ENCODE data around the gene FAM216A.
"Not testable (repeated sequence)": the region's sequence is repeated elsewhere in the genome, so short reads cannot be mapped to it uniquely, and the experiment has no call there.

Gene FAM216A

GRCh38 chr12:110501399-110501751, 32.7 kb downstream of the FAM216A start:
- no peak for DNase-seq (ENCODE audit: low read depth in 2 of 2)

DNA sequence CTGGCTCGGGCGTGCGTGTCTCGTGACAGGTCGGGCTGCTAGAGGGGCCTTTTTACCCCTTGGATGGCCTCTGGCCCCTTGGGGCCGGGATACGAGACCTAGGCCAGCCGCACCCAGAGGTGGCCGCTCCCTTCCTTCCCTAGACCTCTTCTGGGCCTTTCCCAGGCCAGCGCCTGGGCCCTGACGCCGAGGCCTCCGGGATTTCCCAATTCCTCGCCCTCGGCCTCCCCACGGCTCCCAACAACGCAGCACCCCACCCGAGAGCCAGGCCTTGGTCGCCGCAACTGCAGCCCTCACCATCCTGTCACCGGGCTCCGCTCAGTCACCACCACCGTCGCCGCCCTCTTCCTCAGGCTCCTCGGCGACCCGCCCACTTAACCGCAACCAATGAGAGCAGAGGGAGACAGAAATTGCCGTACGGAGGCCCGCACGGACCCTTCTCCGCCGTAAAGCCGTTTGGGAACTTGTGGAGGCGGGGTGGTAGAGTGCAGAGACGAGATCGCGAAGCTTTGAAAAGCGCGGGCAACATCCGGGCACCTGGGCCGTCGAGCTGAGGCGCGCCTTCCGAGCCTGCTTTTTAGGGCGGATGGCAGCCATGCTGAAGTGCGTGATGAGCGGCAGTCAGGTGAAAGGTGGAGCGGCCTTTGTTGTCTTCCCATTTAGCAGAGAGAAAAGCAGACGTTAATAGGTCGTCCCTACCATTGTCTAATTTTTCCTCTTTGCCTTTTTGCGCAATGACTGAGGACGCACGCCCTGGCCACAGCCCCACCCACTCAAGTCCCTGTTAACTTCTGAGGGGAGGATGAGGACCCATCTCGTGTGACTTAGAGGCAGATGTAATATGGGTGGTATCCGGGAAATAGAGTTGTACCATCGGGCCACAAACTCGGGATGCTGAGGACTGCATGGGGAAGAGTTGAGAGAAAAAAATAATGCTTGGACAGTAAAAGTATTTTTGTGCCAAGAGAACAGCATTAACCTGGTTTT, 33.4 kb downstream of the FAM216A start, which contains the start of the genes RAD9B and VPS29:
Gene RAD9B (plus strand): TSS at position 580 of the 987 bp plus-strand sequence. CDS start 7 bp downstream, at position 587.
Gene VPS29 (minus strand): TSS at position 360 of the 987 bp plus-strand sequence. CDS start 60 bp downstream, at position 300.
- DNase-seq (ENCODE audit: low read depth in 2 of 2) = peak; percentile 96 to 98

GRCh38 chr12:110503432-110503831, 34.8 kb downstream of the FAM216A start:
- no peak for DNase-seq (ENCODE audit: low read depth in 2 of 2)

DNA sequence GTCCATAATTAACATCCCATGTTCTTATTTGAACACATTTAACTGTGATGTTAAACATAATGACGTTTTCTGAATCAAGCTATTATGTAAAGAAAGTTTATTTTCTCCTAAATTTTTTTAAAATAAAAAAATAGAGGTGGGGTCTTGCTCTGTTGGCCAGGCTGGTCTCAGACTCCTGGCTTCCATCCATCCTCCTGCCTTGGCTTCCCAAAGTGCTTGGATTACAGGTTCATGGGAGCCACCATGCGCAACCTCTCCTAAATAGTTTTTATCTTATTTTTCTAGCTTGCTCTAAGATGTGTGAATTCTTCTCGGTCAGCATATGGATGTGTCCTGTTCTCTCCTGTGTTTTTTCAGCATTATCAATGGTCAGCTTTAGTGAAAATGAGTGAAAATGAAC, 36.7 kb downstream of the FAM216A start:
- no peak for DNase-seq (ENCODE audit: low read depth in 2 of 2)

GRCh38 chr12:110508071-110508586, 39.5 kb downstream of the FAM216A start:
- no peak for DNase-seq (ENCODE audit: low read depth in 2 of 2)

DNA sequence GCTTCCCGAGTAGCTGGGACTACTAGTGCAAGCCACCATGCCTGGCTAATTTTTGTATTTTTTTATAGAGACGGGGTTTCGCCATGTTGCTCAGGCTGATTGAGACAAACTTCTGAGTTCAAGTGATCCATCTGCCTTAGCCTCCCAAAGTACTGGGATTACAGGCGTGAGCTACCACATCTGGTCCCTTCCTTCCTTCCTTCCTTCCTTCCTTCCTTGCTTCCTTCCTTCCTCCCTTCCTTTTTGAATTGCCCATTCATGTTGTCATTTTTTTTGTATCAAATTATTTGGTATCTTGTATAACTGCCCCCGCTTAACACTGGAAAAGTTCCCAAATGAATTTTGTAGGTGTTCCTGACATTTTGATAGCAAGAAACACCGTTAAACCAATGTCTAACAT, 45.2 kb downstream of the FAM216A start:
- no peak for DNase-seq (ENCODE audit: low read depth in 2 of 2)

- no peak for DNase-seq (ENCODE audit: low read depth in 2 of 2)
Observed at GRCh38 chr12:110514363-110514762, 45.7 kb downstream of the FAM216A start.

GRCh38 chr12:110516995-110517394, 48.4 kb downstream of the FAM216A start:
- no peak for DNase-seq (ENCODE audit: low read depth in 2 of 2)

GRCh38 chr12:110518014-110518413, 49.4 kb downstream of the FAM216A start:
- not testable (repeated sequence) for DNase-seq (ENCODE audit: low read depth in 2 of 2)

- peak in 1 of 2 donors; percentile 8 for DNase-seq (ENCODE audit: low read depth in 2 of 2)
Observed at GRCh38 chr12:110520876-110521712, 52.4 kb downstream of the FAM216A start.

- DNase-seq (ENCODE audit: low read depth in 2 of 2) = no peak
Observed at GRCh38 chr12:110528277-110528839, 59.7 kb downstream of the FAM216A start.

DNA sequence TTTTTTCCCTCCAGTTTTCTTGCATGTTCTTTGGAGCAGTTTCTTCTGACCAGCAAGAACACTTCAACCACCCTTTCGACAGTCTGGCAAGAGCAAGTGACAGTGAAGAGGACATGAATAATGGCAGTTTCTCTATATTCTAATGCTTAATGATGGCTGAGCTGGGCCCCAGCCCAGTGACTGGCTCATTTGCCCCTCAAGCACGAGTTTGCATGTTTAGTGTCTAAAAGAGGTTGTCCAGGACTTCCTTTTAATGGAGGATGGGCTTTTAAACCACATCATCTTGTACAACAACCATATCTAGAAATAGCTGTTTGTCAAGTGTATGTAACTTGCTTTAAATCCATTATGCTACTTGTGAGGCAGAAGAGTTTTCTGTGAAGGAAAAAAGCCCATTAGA, 61.9 kb downstream of the FAM216A start:
- DNase-seq (ENCODE audit: low read depth in 2 of 2) = no peak

DNA sequence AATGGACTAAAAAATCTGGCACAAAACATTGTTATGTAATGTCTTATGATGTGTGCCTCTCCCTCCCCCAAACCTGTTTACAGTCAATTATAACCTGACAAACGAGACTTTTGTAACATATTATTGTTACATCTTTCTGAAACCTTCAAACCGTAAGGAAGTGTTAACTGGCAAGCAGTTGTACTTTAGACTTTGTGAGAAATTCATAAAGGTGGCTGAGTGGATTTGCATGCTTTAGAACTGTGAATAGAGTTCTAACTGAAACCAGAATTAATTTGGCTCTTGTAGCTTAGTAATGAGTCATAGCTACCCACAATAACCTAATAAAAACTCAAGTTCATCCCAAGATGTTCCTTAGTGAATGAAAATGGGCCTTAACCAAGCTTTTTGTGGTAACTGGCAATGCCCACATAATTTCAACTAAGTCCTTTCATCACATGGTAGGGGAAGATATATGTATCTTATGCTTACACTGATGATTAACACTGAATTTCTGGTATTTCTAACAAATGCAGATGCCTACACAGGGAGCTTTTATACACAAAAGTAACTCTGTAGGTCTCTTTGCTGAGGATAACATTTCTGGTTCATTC, 63.2 kb downstream of the FAM216A start:
- no peak for DNase-seq (ENCODE audit: low read depth in 2 of 2)

- no peak for DNase-seq (ENCODE audit: low read depth in 2 of 2)
Observed at GRCh38 chr12:110532644-110533043, 64.0 kb downstream of the FAM216A start.

GRCh38 chr12:110533607-110534006, 65.0 kb downstream of the FAM216A start:
- DNase-seq (ENCODE audit: low read depth in 2 of 2) = no peak

DNA sequence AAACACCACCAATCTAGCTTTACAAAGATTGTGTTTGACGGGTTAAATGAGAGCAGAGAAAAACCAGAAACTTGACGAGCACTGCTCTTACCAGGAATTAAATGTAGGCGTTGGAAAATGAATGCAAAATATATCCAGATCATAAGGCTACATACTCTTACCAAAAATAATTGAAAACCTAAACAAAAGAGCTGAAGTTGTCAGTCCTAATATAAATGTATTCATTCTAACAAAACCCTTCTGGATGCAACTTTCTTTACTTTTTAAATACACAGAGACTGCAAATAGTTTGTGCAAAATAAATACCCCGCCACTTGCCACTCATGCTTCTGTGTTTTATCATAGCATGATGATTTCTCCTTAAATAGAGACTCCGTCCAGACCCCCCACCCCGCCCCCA, 66.2 kb downstream of the FAM216A start:
- no peak for DNase-seq (ENCODE audit: low read depth in 2 of 2)

DNA sequence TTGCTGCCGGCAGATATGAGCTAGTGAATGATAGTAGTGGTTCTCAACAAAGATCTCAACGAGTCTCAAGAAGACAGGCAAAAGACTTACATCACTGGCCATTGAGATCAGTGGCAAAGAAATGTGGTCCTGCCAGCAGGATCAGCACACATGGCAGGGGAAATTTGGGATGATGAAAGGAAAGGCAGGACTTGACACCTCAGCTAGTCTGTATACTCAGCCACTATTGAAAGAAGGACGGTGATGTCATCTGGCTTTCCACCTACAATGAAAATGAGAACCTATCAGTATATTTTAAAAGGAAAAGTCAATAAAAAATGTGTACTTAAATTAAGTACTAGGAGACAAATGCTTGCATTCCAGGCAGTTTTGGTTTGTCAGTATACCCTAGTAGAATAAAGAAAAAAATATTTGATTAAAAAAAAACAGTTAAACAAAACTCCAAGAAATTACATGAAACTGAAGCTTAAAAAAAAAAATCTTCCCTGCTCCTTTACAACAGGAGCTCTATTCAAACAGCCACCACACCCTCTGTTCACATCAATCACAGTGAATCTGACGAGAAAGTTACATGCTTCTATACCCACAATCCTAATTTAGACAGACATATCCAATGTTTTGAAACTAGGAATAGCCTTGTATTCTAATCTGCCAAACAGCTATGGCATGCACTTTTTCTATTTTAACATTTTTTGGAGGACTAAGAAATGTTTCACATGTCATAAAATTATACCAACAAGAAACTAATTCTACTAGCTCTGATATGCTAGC, 68.4 kb downstream of the FAM216A start:
- no peak for DNase-seq (ENCODE audit: low read depth in 2 of 2)

DNA sequence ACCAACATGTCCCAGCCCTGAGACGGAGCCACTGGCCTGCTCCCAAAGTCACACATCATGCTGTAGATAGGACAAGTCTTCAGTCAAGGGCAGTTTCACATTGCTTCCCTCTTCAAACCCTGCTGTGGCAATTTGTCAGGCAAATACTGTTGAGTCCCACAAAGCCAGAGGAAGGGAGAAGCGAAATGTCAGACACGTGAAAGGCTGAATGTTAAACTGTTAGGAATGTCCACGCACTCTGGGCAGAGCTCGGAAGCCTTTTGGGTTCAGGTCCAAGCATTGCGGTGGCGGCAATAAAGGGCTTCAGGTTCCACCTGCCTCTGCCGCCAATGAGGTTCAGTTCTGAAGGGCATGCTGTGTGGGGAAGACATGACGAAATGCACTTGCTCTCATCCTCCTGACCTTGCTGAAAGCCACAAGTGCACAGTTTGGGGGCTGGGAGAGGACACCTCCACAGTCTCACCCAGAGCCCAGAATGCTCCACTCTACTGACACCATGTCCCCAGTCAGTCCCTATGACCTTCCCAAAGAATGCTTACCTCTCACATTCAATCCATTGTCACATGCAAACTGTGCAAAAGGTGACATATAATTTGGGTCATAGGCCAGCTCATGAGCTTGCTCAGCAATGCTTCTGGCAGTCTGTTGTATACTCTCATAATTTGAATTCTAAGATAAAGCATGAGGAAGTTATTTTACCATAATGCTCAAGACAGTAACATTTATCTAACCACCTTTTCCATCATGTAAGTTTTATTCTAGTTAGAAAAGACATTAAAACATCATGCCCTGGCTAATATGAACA, 69.2 kb downstream of the FAM216A start:
- DNase-seq (ENCODE audit: low read depth in 2 of 2) = no peak

GRCh38 chr12:110538869-110539622, 70.4 kb downstream of the FAM216A start:
- no peak for DNase-seq (ENCODE audit: low read depth in 2 of 2)

All from stimulated activated CD8-positive, alpha-beta memory T cell treated with anti-CD3 and anti-CD28 coated beads, Interleukin-2, amount 100 ng/mL, for 48 hours (primary cell).